ENCODE data around the gene SYT2.
"Not testable (repeated sequence)": the region's sequence is repeated elsewhere in the genome, so short reads cannot be mapped to it uniquely, and the experiment has no call there.

Gene SYT2

DNA sequence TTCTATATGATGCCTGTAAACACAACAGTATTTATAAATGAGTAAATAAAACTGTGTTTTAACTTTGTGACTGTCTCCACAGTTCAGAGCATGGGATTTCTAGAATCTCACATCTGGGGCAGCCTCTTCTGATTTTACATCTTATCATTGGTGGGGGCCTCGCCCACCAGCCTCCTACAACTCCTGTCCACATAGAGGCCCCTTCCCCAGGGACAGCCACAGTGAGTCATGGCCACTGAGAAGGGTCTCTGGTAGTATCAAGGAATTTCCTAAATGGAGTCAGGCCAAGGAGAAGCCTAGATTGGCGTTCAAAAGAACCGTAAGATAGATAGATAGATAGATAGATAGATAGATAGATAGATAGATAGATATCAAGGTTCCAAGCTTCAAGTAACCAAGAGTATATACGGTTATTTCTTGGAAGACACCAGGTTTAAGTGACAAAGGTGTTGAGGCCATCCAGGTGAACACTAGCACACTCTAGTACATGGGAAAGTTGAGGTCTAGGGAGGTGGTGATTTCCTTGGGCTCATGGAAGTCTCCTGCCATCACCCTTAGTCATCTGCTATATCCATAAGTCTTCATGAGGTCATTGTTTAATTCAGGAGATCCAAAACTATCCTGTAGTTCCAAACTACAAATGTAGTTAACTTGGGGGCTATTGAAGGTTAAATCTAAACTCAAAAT, 121.6 kb downstream of the SYT2 start:
- DNase-seq, result no peak

DNA sequence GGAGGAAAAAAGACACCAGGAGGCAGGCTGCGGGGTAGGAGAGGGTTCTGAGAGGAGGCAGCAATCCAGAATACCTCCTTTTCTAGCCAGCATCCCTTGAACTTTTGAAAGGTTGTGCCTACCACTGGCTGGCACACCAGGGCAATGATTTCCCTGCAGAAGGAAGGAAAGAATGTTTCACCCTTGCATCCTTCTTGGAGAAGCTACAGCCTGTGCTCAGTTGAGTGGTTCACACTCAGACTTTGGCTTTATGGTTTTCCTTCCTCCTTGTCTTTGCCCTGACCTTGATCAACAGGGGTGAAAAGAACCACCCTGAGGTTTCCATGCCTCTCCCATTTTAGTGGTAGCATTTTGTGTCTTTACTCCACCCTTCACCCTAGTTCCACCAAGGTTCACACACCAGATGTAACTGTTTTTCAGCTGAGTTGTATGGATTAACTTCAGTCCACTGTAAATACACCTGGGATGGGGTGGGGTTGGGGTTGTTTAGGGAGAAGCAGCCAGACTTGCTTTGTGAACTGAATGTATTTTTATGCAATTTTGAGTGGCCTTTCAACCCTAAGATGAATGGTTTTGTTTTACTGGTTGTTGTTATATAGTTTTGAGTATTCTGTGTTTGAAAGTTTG, 122.3 kb downstream of the SYT2 start:
- DNase-seq, result no peak

DNA sequence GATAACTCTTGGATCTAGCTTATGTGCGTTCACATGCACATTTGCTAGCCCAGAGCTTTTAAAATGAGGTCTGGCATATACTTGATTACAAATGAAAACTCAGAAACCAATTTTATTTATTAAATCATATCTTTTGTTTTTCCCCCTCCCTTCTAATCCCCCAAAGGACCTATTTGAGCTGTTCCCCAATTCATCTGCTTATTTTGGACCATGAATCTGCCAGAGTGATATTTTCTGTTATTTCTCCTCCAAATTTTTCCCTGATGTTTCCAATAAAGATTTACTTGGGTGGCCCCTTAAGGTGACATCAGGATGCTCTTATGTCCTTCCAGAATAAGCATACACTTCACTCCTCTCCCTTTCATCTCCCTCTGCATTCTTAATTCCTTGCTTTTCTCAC, 123.4 kb downstream of the SYT2 start:
- no peak for DNase-seq

DNA sequence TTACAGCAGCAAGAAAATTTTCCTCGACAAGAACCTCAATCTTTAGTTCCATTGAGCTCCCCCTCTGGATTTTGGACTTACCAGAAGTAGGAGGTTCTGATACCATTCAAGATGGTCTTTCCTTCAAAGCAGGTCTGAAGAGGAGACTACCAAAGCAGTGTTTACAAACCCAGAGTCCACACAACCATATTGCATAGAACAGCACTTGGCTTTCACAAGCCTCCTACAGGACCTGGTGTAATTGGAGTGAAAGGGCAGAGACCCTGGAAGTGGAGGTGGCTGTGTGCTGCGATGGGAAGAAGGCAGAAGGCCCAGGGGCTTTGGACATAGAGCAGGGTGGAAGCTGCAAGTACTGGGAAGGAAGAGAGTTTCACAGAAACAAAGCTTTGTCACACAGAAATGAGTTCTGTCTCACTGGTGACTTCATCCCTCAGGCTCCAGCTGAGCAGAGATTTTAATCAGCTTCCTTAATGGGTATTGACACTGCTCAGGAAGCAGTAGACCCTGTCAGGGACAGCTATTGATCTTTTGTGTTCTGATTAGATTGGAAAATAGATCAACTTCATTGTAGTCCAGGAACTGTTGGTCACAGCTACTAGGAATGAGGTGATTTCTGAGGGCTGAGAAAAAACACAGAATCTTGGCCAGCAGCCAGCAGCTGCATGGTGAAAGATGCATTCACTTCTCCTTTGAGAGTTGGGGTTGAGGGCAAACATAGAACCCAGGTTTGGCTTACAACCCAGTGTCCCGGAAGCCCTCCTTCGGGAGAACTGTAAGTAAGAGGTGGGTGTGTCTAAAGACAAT, 124.0 kb downstream of the SYT2 start:
- no peak for DNase-seq

DNA sequence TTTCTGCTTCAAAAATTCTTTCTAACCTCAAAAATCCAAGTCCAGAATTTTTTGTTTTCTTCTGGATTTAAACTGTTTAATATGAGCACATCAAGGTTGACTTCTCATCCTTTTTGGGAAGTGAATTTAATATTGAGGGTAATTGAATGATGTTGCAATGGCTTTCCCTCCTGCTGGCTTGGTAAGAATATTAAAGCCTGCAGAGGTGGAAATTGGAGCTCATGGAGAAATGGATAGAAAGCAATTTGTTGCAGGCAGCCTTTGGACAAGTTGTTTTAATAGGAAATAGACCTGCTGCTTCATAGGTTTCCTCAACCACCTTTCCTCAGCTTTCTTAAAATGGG, 124.7 kb downstream of the SYT2 start:
- no peak for DNase-seq

DNA sequence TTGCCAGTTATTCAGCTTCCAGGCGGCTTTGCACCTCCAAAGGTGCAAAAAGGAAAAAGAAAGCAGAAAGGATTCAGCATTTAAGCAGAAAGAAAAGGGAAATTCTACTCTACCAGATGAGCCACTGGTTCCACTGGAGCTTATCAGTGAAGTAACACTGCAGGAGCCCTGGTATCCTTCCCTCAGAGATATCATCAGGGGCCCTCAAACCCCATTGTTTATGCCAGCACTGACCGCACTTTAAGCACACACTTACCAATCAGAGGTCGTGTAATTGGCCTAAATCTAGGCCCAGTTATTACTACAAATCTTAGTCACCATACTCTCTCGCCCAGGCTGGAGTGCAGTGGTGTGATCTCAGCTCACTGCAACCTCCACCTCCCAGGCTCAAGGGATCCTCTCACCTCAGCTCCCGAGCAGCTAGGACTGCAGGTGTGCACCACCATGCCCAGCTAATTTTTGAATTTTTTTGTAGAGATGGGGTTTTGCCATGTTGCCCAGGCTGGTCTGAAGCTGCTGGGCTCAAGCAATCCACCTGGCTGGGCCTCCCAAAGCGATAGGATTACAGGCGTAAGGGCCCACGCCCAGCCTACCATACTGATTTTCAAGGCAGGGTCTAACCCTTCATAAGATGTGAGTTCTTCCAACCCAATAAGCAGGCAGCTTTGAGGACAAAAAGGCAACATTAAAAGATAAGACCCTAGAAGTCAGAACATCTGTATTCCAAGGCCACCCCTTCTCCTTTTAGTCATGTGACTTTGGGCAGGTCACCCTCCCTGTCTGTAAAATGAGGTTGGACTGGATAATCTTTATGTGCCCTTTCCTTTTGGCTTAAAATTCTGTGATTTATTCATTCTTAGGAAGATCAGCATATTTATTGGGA, 125.3 kb downstream of the SYT2 start:
- no peak for DNase-seq

DNA sequence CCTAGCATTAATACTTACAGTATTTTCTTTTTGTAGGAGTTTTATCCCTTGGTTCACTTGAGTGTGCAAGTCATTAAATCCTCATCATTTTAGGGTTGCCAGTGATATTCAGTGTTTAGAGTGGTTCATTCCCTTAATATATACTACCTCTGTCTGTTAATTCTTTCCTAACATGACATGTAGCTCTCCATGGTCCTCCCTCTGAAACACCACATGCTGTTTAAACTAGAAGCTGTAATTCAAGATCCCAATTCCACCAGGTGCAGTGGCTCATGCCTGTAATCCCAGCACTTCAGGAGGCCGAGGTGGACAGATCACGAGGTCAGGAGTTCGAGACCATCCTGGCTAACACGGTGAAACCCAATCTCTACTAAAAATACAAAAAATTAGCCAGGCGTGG, 127.9 kb downstream of the SYT2 start:
- DNase-seq, result not testable (repeated sequence)

DNA sequence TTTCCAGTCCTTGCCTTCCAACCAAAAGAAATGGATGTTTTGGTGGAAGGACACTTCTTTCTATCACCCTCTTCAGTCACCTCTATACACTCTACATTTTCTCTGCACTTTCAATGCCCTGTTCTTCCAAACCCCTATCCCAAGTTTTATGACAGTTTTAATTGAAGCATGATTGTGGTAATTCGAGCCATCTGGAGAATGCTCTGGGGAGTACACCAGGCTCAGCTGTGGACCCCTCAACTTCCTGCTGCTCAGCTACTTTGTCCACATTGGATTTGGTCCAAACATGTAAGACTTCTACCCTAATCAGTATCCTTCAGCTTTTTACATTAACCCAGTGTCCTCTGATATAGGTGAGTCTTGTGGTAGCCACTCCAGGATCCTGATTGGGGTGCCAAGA, 129.6 kb downstream of the SYT2 start:
- no peak for DNase-seq

DNA sequence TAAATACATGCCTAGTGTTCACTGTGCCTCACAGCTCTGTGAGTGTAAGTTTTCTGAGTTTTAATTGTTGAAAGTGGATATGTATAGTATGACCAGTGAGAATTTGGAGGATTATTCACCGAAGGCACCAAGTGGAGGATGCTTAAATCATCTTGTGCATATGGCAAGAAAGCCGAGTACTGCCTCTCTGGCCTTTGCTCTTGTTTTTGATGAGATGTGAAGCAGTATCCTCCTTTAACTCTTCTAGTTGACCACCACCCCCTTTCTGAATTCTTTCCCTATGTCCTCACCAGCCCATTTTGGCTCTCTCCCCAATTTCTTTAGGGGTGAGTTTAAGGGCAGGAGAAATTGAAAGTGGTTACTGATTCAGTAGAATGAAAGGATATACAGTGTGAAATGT, 130.4 kb downstream of the SYT2 start:
- DNase-seq, result no peak

DNA sequence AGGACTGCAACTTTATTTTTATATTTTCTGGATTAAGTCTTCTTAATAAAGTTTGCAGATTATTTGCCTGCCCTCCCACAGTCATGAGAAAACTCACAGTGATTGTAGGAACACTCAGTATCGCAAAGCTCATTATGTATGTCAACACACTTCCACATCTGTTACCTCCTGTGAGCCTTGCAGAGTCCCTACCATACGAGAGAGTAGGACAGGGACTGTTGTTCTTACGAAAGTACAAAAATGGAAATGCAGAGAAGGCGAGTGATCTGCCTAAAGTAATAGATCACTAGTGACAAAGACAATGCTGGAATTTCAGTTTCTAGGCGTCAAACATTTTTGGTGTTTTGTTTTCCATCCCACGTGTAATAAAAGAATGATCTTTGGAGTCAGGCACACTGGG, 131.7 kb downstream of the SYT2 start:
- DNase-seq, result no peak

DNA sequence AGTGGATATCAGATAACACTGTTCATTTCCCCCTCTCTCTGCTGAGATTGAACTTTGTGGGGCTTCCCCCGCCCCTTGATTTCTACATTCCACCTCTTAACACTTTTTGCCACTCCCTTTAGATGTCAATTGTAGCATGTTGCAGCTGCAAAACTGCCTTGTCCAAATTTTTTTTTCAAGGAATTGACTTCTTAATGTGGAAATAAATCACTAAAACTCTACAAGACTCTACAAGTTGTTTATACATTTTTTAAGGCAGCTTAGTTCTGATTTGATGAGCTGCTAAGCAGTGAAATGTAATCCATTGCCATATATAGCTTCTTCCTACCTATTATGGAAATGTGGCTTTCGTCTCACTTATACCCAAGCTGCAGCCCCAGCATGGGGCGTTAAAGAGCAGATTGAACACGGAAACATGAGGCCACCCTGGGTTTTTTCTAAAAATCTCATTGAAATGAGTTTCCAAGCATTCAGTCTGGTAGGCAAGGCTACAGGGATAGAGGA, 132.2 kb downstream of the SYT2 start:
- no peak for DNase-seq

DNA sequence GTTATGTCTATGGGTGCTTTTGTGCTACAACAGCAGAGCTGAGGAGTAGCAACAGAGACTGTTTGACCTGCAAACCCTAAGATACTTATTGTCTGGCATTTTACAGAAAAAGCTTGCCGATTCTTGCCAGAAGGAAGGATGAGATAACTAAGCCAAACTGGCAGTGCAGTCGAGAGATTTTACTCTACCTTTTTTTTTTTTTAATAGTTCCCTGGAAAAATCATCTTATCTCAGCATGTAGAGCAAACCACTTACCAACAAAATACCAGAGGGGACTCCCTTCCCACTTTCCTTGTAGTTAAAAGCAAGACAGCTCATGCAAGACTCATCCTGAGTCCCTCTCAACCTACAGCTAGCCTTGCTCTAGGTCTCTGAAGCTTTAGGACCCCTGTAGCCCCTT, 132.9 kb downstream of the SYT2 start:
- no peak for DNase-seq

DNA sequence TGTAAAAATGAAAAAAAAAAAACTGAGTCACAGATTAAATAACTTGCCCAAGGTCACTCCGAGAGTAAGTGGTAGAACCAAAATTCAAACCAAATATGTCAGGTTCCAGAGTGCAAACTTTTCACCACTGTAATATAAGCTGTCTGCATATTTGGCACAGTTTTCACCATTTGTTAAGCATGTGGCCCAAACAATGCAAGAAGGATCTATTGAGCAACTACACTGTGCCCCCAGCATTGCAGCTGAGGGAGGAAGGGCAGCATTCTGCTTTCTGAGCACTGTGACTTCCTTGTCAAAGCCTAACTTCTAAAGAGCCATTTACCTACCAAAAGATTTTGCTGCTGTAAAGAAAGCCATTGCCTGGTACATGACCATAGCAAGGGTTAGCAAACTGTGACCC, 133.4 kb downstream of the SYT2 start:
- DNase-seq, result no peak

DNA sequence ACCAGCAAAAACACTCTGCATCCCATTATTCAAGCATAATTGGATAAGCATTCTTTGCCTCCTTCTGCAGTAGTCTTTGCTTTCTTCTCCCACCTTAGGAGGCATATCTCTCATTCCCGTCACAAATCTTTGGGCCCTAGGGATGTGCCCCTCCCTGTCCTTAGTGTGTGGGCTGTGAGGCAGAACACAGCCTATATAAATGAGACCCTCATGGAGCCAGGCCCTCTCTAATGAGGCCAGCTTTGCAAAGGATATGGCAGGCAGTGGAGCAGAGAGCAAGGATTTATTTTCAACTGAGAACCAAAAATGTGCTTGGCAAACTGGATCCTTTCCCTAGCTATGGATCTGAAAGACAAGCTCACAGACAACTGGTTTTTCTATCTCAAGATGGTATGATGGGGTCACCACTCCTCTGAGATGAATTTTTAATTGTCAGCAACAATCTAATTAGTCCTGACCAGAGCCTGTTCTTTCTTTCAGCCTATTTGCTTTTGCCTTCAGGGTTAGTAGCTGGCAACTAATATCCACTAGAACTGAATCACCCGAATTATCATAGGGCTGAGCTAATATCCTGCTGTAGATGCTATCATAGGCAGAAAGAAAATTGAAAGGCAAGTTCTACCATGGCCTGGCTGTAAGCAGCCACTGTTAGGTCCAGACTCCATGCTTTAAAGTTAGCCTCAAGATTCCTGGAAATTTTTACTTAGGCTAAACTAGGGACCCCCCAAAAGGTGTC, 134.2 kb downstream of the SYT2 start:
- DNase-seq, result no peak

DNA sequence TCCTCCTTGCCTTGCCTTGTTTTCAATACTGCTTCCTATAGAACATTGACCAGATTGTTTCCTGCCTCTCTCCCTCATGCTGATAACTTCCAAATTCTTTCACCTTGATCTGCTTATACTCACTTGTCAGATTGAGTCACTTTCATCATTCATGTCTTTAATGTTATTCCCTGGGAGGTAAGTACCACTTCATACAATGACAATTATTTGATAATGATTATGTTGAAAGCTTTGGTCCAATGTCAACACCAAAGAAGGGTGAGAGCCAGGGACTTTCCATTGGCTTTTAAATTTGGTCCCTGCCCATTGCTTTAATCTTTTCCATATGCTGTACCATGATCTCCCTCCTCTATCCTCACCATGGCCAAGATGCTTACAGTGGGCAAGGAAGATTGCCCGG, 137.4 kb downstream of the SYT2 start:
- no peak for DNase-seq

DNA sequence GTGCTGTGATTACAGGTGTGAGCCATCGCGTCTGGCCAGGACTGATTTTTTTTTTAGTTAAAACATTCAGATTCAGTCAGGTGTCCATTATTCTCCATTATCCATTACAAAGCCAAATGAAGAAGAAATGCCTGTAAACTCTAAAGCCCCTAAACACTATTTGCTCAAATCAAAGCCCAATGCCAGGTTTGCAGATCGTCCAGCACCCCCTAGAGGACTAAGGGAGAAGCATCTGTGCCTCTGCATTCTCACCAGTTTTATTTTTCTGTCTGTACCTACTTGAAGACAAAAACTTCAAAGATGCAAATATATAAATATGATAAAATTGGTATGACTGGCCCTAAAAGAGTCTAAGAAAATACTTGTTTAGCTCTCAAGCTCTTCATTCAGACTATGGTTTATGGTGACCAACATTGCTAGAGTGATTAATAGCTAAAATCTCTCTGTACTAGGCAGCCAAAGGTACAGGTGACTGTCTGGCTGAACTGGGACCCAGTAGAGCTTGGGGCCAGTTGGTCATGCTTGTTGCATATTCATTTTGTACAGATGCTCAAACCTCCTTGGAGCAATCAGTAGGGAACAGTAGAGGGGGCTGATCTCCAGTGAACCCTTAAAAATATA, 138.4 kb downstream of the SYT2 start:
- DNase-seq, result peak; percentile 50

DNA sequence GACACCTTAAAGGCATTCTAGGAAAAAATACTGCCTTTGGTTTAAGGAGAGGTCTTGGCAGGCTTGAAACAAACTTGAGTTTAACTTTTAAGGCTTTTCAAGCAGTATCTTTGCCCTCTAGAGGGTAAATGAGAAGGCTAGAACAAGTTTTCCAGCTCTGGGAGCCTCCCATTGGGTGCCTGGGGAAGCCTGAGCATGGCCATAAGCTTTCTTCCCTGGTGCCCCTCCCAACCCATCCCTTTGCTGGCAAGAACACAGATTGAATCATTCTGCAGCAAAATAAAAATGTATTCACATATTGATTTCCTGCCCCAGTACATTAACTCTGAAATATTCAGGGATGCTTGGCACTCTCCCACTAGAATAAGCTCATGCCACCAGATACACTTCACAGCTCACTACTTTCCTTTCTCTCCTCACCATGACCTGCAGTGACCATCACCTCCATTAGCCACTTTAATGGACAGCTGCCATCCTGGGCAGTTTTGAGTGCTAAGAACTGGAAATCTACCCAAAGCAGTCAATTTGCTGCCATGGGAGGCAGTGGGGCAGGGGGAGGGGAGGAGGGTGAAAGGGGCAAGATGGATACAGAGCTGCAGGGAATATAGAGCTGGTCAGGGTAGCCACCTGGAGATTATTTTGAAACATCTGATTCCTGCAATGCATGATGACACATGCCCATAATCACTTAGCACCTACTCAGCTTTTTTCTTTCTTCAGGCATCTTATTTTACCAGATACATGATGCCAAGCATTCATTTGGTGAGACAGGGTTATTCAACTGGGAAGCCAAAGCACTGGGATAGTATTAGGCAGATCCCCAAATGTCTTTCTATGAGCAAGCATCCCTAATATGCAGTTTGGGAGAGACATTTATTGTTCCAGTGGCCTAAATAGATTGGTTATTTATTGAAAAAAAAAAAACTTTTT, 140.6 kb downstream of the SYT2 start:
- no peak for DNase-seq

DNA sequence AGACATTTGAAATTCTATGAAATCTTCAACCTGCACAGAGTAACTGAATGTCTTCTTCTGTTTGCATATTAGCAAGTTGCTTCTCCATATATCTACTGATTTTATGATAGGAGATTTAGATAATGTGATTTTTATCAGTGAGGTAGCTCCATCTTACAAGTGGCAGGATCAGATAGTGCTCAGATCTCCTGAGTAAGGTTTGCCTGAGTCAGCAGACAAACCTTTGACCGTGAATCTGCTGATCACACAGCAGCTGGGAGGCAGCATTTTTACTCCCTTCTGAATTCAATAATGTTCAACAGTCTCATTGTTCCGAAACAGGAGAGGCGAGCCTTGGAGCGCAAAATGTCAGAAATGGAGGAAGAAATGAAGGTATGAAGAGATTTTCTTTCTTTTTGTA, 141.4 kb downstream of the SYT2 start:
- no peak for DNase-seq

DNA sequence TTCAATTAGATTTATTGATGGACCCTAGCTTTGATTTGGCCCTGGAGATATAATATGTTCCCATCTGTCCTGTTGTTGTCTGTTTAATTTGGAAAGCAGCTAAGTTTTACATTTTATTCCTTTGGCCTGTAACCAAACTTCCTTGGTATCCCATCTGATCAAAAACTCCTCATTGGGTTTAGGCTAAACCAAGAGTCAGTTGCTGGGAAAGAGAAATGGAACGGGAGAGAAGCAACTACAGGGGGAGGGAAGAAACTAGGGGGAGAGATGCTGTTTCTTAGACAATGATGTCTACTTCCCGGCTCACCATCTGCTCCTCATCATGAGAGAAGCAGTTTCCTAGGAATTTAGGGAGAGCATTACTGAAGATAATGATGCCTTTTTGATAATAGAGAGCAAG, 141.8 kb downstream of the SYT2 start:
- DNase-seq, result no peak

DNA sequence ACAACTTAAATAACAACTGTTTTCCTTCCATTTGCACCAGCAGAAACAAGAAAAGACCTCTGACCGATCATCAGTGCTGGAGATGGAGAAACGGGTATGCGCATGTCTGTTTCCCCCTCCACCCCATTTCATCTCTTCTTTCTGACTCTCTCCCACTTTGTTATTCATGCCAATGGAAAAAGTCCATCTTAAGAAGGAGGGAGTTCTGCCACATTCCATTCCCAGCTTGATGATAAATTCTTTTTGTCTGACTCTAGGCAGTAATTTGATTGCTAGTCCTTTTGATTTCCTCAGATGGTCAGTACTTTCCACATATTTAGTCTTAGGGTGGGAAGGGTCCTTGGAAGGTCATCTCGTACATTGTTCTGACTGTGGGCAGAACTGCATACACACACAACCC, 142.5 kb downstream of the SYT2 start:
- no peak for DNase-seq
